NCI-H1092 (cell line): Measurements from ENCODE around the gene RASAL1.

Experiments
- DNase-seq: peaks from one replicate; lab custom pipeline; 2025; lab: John Stamatoyannopoulos, UW

Gene RASAL1

GRCh38 chr12:113095405-113095804 is 40.2 kb downstream of the RASAL1 start:
- no peak for DNase-seq

- DNase-seq: no peak
Measured at GRCh38 chr12:113094738-113095137, 40.8 kb downstream of the RASAL1 start.

GRCh38 chr12:113093409-113094101 is 42.0 kb downstream of the RASAL1 start:
- no peak for DNase-seq

GRCh38 chr12:113092607-113093408 is 42.8 kb downstream of the RASAL1 start:
- no peak for DNase-seq

GRCh38 chr12:113091506-113091905 is 44.1 kb downstream of the RASAL1 start:
- DNase-seq: no peak

- no peak for DNase-seq
Measured at GRCh38 chr12:113090740-113091139, 44.8 kb downstream of the RASAL1 start.

- DNase-seq: no peak
Measured at GRCh38 chr12:113089839-113090238, 45.7 kb downstream of the RASAL1 start.

- DNase-seq: no peak
Measured at GRCh38 chr12:113088971-113089756, 46.4 kb downstream of the RASAL1 start.

GRCh38 chr12:113088037-113088436 is 47.5 kb downstream of the RASAL1 start:
- DNase-seq: no peak

- no peak for DNase-seq
Measured at GRCh38 chr12:113087193-113087592, 48.4 kb downstream of the RASAL1 start.

- no peak for DNase-seq
Measured at GRCh38 chr12:113086249-113087164, 49.1 kb downstream of the RASAL1 start.

- DNase-seq: no peak
Measured at GRCh38 chr12:113083863-113084435, 51.6 kb downstream of the RASAL1 start.

GRCh38 chr12:113082486-113083148 is 52.9 kb downstream of the RASAL1 start:
- no peak for DNase-seq

- DNase-seq: no peak
Measured at GRCh38 chr12:113081873-113082272, 53.7 kb downstream of the RASAL1 start.

- no peak for DNase-seq
Measured at GRCh38 chr12:113077859-113078255, 57.7 kb downstream of the RASAL1 start.

- no peak for DNase-seq
Measured at GRCh38 chr12:113077057-113077858, 58.3 kb downstream of the RASAL1 start.

GRCh38 chr12:113075137-113075683 is 60.4 kb downstream of the RASAL1 start:
- DNase-seq: no peak

GRCh38 chr12:113073586-113073985 is 62.0 kb downstream of the RASAL1 start:
- DNase-seq: no peak

GRCh38 chr12:113072136-113072535 is 63.4 kb downstream of the RASAL1 start:
- DNase-seq: no peak
